Neuronal stem cell (in vitro differentiated cells): ENCODE results near the gene ZNF211.

ENCODE experiments used
- DNase-seq: peaks from one replicate; pipeline ENCODE4 v3.0.0-alpha.2; 2013; ENCODE audit warnings: low spot score
- H2AFZ ChIP-seq: one replicate; pipeline ENCODE4 v1.6.1; 2013; ENCODE audit warnings: mild to moderate bottlenecking, low read length, inconsistent platforms
- H2AK5ac ChIP-seq: 2 replicates; pipeline ENCODE4 v1.6.1; 2013; ENCODE audit warnings: low read depth, mild to moderate bottlenecking, inconsistent platforms, low read length, moderate library complexity, mixed read lengths
- H2BK120ac ChIP-seq: 2 replicates; pipeline ENCODE4 v1.6.1; 2013; ENCODE audit warnings: low read depth, mild to moderate bottlenecking, inconsistent platforms, low read length, moderate library complexity, mixed read lengths
- H2BK12ac ChIP-seq: one replicate; pipeline ENCODE4 v1.6.1; 2013; ENCODE audit warnings: low read length, inconsistent platforms
- H2BK15ac ChIP-seq: 2 replicates; pipeline ENCODE4 v1.6.1; 2013; ENCODE audit warnings: mild to moderate bottlenecking, low read length, inconsistent platforms, mixed read lengths
- H2BK5ac ChIP-seq: one replicate; pipeline ENCODE4 v1.6.1; 2013; ENCODE audit warnings: inconsistent platforms, mild to moderate bottlenecking, low read length, moderate library complexity
- H3K14ac ChIP-seq: one replicate; pipeline ENCODE4 v1.6.1; 2013; ENCODE audit warnings: low read length, inconsistent platforms
- H3K18ac ChIP-seq: 2 replicates; pipeline ENCODE4 v1.6.1; 2013; ENCODE audit warnings: low read length, inconsistent platforms
- H3K23ac ChIP-seq: 2 replicates; pipeline ENCODE4 v1.6.1; 2013; ENCODE audit warnings: low read depth, mild to moderate bottlenecking, mixed read lengths, low read length, inconsistent platforms; ENCODE audit not compliant: poor library complexity
- H3K27ac ChIP-seq: replicated peaks from 3 replicates; pipeline ENCODE4 v1.5.1; 2013; ENCODE audit warnings: low read length, inconsistent platforms
- H3K27me3 ChIP-seq, 3 experiments: 2 replicates each; pipeline ENCODE4 v1.6.1; 2013; ENCODE audit warnings: low read length in 3 of 3, mild to moderate bottlenecking in 2 of 3, inconsistent platforms in 1 of 3, low read depth in 1 of 3, mixed read lengths in 1 of 3, moderate library complexity in 1 of 3; ENCODE audit not compliant: control insufficient read depth in 3 of 3, insufficient read depth in 3 of 3
- H3K36me3 ChIP-seq, 2 donors: replicated peaks in 1 of 2; 2 replicates each; pipeline ENCODE4 v1.6.1; 2013; ENCODE audit warnings: low read length in 2 of 2; ENCODE audit not compliant: control insufficient read depth in 2 of 2, insufficient read depth in 2 of 2
- H3K4ac ChIP-seq: 2 replicates; pipeline ENCODE4 v1.6.1; 2013; ENCODE audit warnings: inconsistent platforms, mild to moderate bottlenecking, low read length, moderate library complexity
- H3K4me1 ChIP-seq, 2 donors: 1 replicate in 1 of 2; 2 replicates in 1 of 2; pipeline ENCODE4 v1.6.1; 2013; ENCODE audit warnings: low read length in 2 of 2, low read depth in 1 of 2; ENCODE audit not compliant: control insufficient read depth in 2 of 2, insufficient read depth in 1 of 2
- H3K4me2 ChIP-seq: one replicate; pipeline ENCODE4 v1.6.1; 2013; ENCODE audit warnings: mild to moderate bottlenecking, low read length, inconsistent platforms; ENCODE audit not compliant: insufficient read depth, poor library complexity, severe bottlenecking
- H3K4me3 ChIP-seq, 2 donors: 2 replicates each; pipeline ENCODE4 v1.5.1; 2013; ENCODE audit warnings: low read length in 2 of 2, mild to moderate bottlenecking in 2 of 2, inconsistent platforms in 1 of 2, moderate library complexity in 1 of 2
- H3K79me1 ChIP-seq: one replicate; pipeline ENCODE4 v1.6.1; 2013; ENCODE audit warnings: low read depth, mild to moderate bottlenecking, inconsistent platforms, low read length, moderate library complexity
- H3K9ac ChIP-seq: one replicate; pipeline ENCODE4 v1.6.1; 2013; ENCODE audit warnings: mild to moderate bottlenecking, low read depth, low read length, inconsistent platforms; ENCODE audit not compliant: poor library complexity
- H3K9me3 ChIP-seq, 2 donors: replicated peaks in 1 of 2; 2 replicates each; pipeline versions ENCODE3 to v1.6.1; 2013; ENCODE audit warnings: low read length in 2 of 2, mild to moderate bottlenecking in 2 of 2, inconsistent platforms in 1 of 2, low read depth in 1 of 2, mixed read lengths in 1 of 2, moderate library complexity in 1 of 2; ENCODE audit not compliant: control insufficient read depth in 2 of 2, insufficient read depth in 1 of 2
- H4K8ac ChIP-seq: one replicate; pipeline ENCODE4 v1.6.1; 2013; ENCODE audit warnings: low read depth, mild to moderate bottlenecking, inconsistent platforms, low read length, moderate library complexity
- H4K91ac ChIP-seq: one replicate; pipeline ENCODE4 v1.6.1; 2013; ENCODE audit warnings: low read length, low read depth, mild to moderate bottlenecking, inconsistent platforms; ENCODE audit not compliant: poor library complexity
- WGBS, 2 donors: extraction: QIAGEN DNeasy Blood & Tissue Kit; methylation state at CpG; one replicate each; pipeline ENCODE4 v1.1.7; 2013; ENCODE audit warnings: missing lambda C conversion rate in 2 of 2, mixed read lengths in 1 of 2; ENCODE audit not compliant: insufficient read length in 2 of 2, insufficient replicate concordance in 1 of 2; ENCODE audit errors: extremely low coverage in 2 of 2; 5-methylcytosine and 5-hydroxymethylcytosine counted together

Gene ZNF211

DNA sequence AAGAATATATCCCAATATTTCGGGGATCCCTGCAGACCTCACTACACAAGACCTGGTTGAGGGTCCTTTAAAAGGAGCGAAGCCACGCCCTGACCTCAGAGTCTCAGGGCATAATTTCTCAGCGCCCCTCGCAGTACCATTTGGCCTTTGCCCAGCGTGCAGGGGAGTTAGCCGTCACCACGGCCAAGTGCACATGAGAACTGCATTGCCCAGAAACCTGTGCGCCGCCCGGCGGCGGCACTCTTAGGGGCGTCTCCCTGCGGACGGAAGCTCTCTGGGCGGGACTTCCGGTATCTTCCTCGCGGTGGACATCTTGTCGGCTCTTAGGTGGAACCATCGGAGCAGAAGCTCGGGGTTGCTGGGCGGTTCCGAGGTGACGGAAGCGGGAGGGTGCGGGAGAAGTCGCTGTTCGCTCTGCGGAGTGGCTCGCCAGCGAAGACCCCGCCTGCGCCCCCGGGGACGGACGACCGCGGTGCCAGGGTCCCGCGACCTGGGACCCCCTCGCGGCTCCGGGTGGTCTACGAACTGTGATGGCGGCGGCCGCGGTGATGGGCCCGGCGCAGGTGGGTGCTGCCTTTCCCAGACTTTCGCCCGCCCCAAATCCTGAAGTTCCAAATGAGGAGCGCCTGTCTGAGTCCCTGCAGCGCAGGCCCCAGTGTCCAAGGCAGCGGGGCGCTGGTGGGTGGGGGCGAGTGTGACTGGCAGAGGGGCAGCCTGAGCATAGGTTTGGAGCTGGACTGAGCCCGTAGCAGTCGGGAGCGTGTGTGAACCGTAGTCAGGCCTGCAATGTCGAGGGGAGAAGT lies 18.8 kb upstream of the ZNF211 start, which contains the start of gene ZNF134:
Gene ZNF134, plus strand, starts transcription at position 302 of the 803 bp plus-strand sequence. CDS start 5,227 bp downstream, outside the sequence.
- H4K91ac ChIP-seq: peak within 1 kb of the TSS; percentile 73
- peak within 1 kb of the TSS; percentile 95 for H3K14ac ChIP-seq
- H2AFZ ChIP-seq: peak within 1 kb of the TSS; percentile 80
- peaks cover 43 to 45% of the 10 kb centered on the region in 2 donors for H3K9me3 ChIP-seq
- H3K27ac ChIP-seq: no peak within 1 kb of the TSS
- peak within 1 kb of the TSS; percentile 68 to 94 for H3K4me3 ChIP-seq
- H2BK120ac ChIP-seq: peak within 1 kb of the TSS; percentile 11
- peak within 1 kb of the TSS; percentile 98 for H3K9ac ChIP-seq
- no peak within 1 kb of the TSS for H2BK15ac ChIP-seq
- H4K8ac ChIP-seq: no peak within 1 kb of the TSS
- H3K4me2 ChIP-seq: peak within 1 kb of the TSS; percentile 56
- peak within 1 kb of the TSS; percentile 85 for H3K4ac ChIP-seq
- no peak within 1 kb of the TSS for H2BK12ac ChIP-seq
- no CpG with 5 or more reads among the region's 64 CpGs for WGBS, 2 donors
- no peaks in the 10 kb centered on the region for H3K27me3 ChIP-seq
- peaks cover 29% of the 10 kb centered on the region for H3K79me1 ChIP-seq
- peak within 1 kb of the TSS; percentile 88 for H2AK5ac ChIP-seq
- H3K23ac ChIP-seq: peak within 1 kb of the TSS; percentile 89
- peaks cover 41 to 42% of the 10 kb centered on the region in 2 donors for H3K36me3 ChIP-seq
- H2BK5ac ChIP-seq: peak within 1 kb of the TSS; percentile 59
- H3K18ac ChIP-seq: peak within 1 kb of the TSS; percentile 98
- peaks cover 0 to 2% of the 10 kb centered on the region in 2 donors for H3K4me1 ChIP-seq
- peak; percentile 77 for DNase-seq

DNA sequence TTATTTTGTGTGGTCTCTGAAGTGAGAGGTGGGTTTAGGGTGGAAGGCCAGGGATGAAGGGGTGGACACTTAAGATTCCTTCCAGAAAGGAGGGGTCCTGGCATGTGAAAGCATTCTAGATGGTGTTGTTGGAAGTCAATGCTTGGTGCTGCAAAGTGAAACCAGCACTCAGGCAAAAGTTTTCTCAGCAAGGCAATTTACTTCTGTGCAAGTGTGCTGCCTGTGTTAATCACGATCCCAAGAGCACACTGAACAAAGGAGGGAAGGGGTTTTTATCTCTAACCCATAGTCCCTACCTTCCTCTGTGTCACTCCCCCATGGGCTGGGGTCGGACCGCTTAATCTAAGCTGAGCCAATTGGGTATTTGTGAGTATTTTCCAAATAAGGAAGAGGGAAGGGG lies 17.6 kb upstream of the ZNF211 start:
- WGBS, 2 donors: no CpG with 5 or more reads among the region's 3 CpGs
- H3K9me3 ChIP-seq: peaks cover 55 to 57% of the 10 kb centered on the region in 2 donors

DNA sequence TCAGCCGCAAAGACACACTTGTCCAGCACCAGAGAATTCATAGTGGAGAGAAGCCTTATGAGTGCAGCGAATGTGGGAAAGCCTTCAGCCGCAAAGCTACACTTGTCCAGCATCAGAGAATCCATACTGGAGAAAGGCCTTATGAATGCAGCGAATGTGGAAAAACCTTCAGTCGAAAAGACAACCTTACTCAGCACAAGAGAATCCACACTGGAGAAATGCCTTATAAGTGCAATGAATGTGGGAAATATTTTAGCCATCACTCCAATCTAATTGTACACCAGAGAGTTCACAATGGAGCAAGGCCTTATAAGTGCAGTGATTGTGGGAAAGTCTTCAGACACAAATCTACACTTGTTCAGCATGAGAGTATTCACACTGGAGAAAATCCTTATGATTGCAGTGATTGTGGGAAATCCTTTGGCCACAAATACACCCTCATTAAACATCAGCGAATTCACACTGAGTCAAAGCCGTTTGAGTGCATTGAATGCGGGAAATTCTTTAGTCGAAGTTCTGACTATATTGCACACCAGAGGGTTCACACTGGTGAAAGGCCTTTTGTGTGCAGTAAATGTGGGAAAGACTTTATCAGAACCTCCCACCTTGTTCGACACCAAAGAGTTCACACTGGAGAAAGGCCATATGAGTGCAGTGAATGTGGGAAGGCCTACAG lies 12.2 kb upstream of the ZNF211 start:
- no peak overlapping the region for H3K4me2 ChIP-seq
- no peak overlapping the region for H3K18ac ChIP-seq
- no peak overlapping the region for H3K4ac ChIP-seq
- no peak overlapping the region for H2BK15ac ChIP-seq
- H3K4me3 ChIP-seq: no peak overlapping the region
- H3K36me3 ChIP-seq: peaks cover 78 to 100% of the 10 kb centered on the region in 2 donors
- H3K9me3 ChIP-seq: peaks cover 80 to 98% of the 10 kb centered on the region in 2 donors
- H2AFZ ChIP-seq: no peak overlapping the region
- H2BK5ac ChIP-seq: no peak overlapping the region
- no peaks in the 10 kb centered on the region for H3K4me1 ChIP-seq
- H3K23ac ChIP-seq: no peak overlapping the region
- no peak overlapping the region for H4K91ac ChIP-seq
- no peak overlapping the region for H3K14ac ChIP-seq
- no peak overlapping the region for H2BK120ac ChIP-seq
- H3K9ac ChIP-seq: no peak overlapping the region
- no peak overlapping the region for H2AK5ac ChIP-seq
- no peak overlapping the region for H2BK12ac ChIP-seq
- no peaks in the 10 kb centered on the region for H3K27me3 ChIP-seq
- no CpG with 5 or more reads among the region's 10 CpGs for WGBS, 2 donors
- peaks cover 18% of the 10 kb centered on the region for H3K79me1 ChIP-seq
- DNase-seq: no peak
- H3K27ac ChIP-seq: no peak overlapping the region
- H4K8ac ChIP-seq: no peak overlapping the region

More for the DNA sequence above, 17.6 kb upstream of the ZNF211 start:
- Histone ChIP-seq H2BK5ac (no peak overlapping the region), H3K23ac (no peak overlapping the region), H3K9ac (no peak overlapping the region), H2AFZ (no peak overlapping the region), H2AK5ac (no peak overlapping the region), H3K4me3 (peak overlapping the region; percentile 32 to 68), H2BK15ac (no peak overlapping the region), H3K18ac (no peak overlapping the region), H3K27me3 (no peaks in the 10 kb centered on the region), H3K79me1 (peaks cover 29% of the 10 kb centered on the region), H3K14ac (no peak overlapping the region), H3K4me1 (peaks cover 0 to 2% of the 10 kb centered on the region in 2 donors), H4K91ac (no peak overlapping the region), H3K27ac (no peak overlapping the region), H3K4me2 (no peak overlapping the region), H2BK120ac (no peak overlapping the region), H2BK12ac (no peak overlapping the region), H3K36me3 (peaks cover 53 to 54% of the 10 kb centered on the region in 2 donors), H3K4ac (no peak overlapping the region), H4K8ac (no peak overlapping the region)
- DNase-seq: no peak

DNA sequence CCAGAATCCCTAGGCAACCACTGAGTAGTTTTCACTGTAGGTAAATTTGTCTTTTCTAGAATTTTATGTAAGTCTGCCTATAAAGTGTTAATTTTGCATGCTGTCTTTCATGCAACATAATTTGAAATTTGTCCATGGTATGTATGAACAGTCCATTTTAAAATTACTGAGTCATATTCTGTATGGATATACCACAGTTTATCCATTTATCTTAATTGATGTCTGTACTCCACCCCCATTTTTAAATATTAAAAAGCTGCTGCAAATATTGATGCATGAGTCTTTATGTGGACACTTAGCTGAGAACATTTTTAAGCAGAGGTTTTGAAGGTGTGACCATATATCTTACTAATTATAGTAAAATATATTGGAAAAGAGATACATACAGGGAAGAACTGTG lies 9.9 kb upstream of the ZNF211 start:
- no peak overlapping the region for H3K4me2 ChIP-seq
- H3K36me3 ChIP-seq: peaks cover 56 to 88% of the 10 kb centered on the region in 2 donors
- H2AK5ac ChIP-seq: no peak overlapping the region
- H3K9ac ChIP-seq: no peak overlapping the region
- no peak overlapping the region for H4K8ac ChIP-seq
- no peak overlapping the region for H3K4ac ChIP-seq
- peaks cover 59 to 88% of the 10 kb centered on the region in 2 donors for H3K9me3 ChIP-seq
- no peak overlapping the region for H2AFZ ChIP-seq
- no peak overlapping the region for H2BK12ac ChIP-seq
- no peak overlapping the region for H2BK5ac ChIP-seq
- H3K79me1 ChIP-seq: peaks cover 5% of the 10 kb centered on the region
- H3K23ac ChIP-seq: no peak overlapping the region
- no peak overlapping the region for H3K4me3 ChIP-seq
- H3K4me1 ChIP-seq: no peaks in the 10 kb centered on the region
- no peak overlapping the region for H2BK120ac ChIP-seq
- H3K27ac ChIP-seq: no peak overlapping the region
- H4K91ac ChIP-seq: no peak overlapping the region
- no peaks in the 10 kb centered on the region for H3K27me3 ChIP-seq
- H2BK15ac ChIP-seq: no peak overlapping the region
- DNase-seq: no peak
- H3K14ac ChIP-seq: no peak overlapping the region
- no peak overlapping the region for H3K18ac ChIP-seq
